C4-2B (cell line): ENCODE data around the gene IL7R.

Experiments
- CTCF ChIP-seq: fragments of 450-650 bp; conservative IDR thresholded peaks from 2 replicates; pipeline ENCODE4 v1.5.1; 2017; ENCODE audit warnings: mild to moderate bottlenecking
- ZFX ChIP-seq: fragments of 450-650 bp; IDR thresholded peaks from 2 replicates; pipeline ENCODE4 v1.6.1; 2017

- TF ChIP-seq CTCF (no peak), ZFX (no peak)
These were observed 27.6 kb downstream of the IL7R start for GRCh38 chr5:35884191-35884769.
